Aorta (tissue), 5 donors: Measurements from ENCODE around the gene ALK. TPM values are rescaled to one million over a fixed set of nuclear protein-coding genes. Genes with fewer than 3 reads are reported as not detected.

Experiments used
- ATAC-seq: fragments of 200-7000 bp; cut with Tn5 transposase; one replicate; pipeline ENCODE4 v1.9.1; 2022; ENCODE audit warnings: moderate library complexity; ENCODE audit not compliant: low FRiP score
- DNase-seq, 2 donors: peaks; one replicate each; pipeline ENCODE4 v3.0.0-alpha.2; 2020
- H3K27ac ChIP-seq, 2 donors: one replicate each; pipeline ENCODE4 v1.5.1; 2013; ENCODE audit warnings: low read length in 2 of 2, mild to moderate bottlenecking in 2 of 2, moderate library complexity in 2 of 2, control low read depth in 1 of 2, inconsistent platforms in 1 of 2, low read depth in 1 of 2
- H3K27me3 ChIP-seq, 2 donors: one replicate each; pipeline ENCODE4 v1.6.1; 2013; ENCODE audit warnings: control low read depth in 1 of 2, low read length in 1 of 2, mild to moderate bottlenecking in 1 of 2, moderate library complexity in 1 of 2; ENCODE audit not compliant: insufficient read depth in 2 of 2, control insufficient read depth in 1 of 2
- H3K36me3 ChIP-seq, 2 donors: one replicate each; pipeline ENCODE4 v1.6.1; 2013; ENCODE audit warnings: control low read depth in 1 of 2, low read length in 1 of 2, mild to moderate bottlenecking in 1 of 2; ENCODE audit not compliant: insufficient read depth in 2 of 2, control insufficient read depth in 1 of 2
- H3K4me1 ChIP-seq, 2 donors: one replicate each; pipeline ENCODE4 v1.6.1; 2013; ENCODE audit warnings: low read length in 2 of 2, control low read depth in 1 of 2, mild to moderate bottlenecking in 1 of 2, moderate library complexity in 1 of 2; ENCODE audit not compliant: insufficient read depth in 2 of 2, control insufficient read depth in 1 of 2
- H3K4me3 ChIP-seq, 2 donors: one replicate each; pipeline ENCODE4 v1.5.1; 2013; ENCODE audit warnings: low read length in 2 of 2, control low read depth in 1 of 2, mild to moderate bottlenecking in 1 of 2
- H3K9me3 ChIP-seq: one replicate; pipeline ENCODE4 v1.6.1; 2013; ENCODE audit warnings: mild to moderate bottlenecking, low read length; ENCODE audit not compliant: control insufficient read depth
- WGBS, 2 donors: extraction: QIAGEN DNeasy Blood & Tissue Kit; methylation state at CpG; one replicate each; pipeline ENCODE4 v1.1.7; 2013; 5-methylcytosine and 5-hydroxymethylcytosine counted together
- intact Hi-C, 2 donors: fragments of 100-400 bp; cut with DNase I; formaldehyde crosslinking; loops; one replicate each; pipeline versions ENCODE4 v1.14.2 to v1.15.0; 2022
- polyA plus RNA-seq, 2 donors: library from polyadenylated mRNA; stranded (reverse); fragments of 200-250 nt; gene quantifications; one replicate each; pipeline ENCODE4 v1.2.3, GENCODE V29; 2013
- total RNA-seq, 2 donors: library from RNA; stranded (reverse); fragmentation: NEBNext Ultra II Directional; extraction: Animal tissue kit (Norgen Biotek cat#: 25700); gene quantifications; one replicate each; pipeline ENCODE4 v1.2.1, GENCODE V29; 2021
- donor health status: healthy with polysubstance abuse.
- donor health status: Bipolar disorder and iron deficiency.
- donor health status: DM: no; HTN: no; CAD: no.
- donor health status: DM: no; HTN: no; CAD: no.
- donor health status: DM: yes; HTN: yes; CAD: no.

Gene ALK
- total and polyA plus RNA-seq, 4 donors = 0.13 to 0.30 TPM; not detected in 2

DNA sequence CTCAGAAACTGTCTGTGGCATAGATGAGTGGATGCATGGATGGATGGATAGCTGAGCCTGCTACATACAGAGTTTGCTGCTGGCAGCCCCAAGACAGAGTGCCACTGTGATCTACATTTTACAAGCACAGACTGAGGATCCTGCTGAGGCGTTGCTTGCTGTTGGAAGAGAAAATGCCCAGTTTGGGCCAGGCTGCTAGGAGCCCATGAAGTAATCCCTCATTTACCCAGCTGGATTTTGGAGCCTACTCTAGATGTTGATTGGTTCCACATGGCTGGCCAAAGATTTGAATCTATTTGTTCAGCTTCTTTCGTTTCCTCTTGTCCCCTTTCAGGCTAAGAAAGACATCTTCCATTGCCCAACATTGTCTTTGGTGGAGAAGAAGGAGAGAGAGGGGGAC lies 544.8 kb downstream of the ALK start:
- Histone ChIP-seq H3K9me3 (peaks cover 1% of the 10 kb centered on the region), H3K27ac (no peak overlapping the region), H3K4me3 (no peak overlapping the region), H3K36me3 (no peaks in the 10 kb centered on the region), H3K4me1 (no peaks in the 10 kb centered on the region), H3K27me3 (no peaks in the 10 kb centered on the region)
- intact Hi-C loops = no loop called here
- WGBS, 2 donors = 67 to 76% methylated on average over 2 of the region's 2 CpGs
- DNase-seq (no peak), ATAC-seq (no peak)

DNA sequence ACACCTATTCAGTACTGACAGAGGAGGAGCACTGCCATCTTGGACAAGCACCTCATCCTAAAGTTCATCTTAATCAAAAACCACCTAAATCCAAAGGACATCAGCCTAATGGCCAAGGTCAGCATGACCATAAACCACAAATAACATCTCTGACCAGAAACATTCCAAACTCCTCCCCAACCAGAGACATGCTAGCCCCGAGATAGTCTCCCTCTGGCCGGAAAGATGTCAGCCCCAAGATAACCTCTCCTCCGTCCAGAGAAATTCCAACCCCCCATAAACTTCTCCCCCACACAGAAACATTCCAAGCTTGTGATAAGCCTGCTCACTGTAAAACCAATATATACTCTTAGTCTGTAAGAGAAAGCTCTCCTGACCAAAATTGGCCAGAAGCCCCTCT lies 545.5 kb downstream of the ALK start:
- no peak for ATAC-seq
- WGBS, 2 donors = 36 to 39% methylated on average over 3 of the region's 3 CpGs
- DNase-seq = no peak
- H3K36me3 ChIP-seq = no peaks in the 10 kb centered on the region
- no peaks in the 10 kb centered on the region for H3K9me3 ChIP-seq
- intact Hi-C loops = no loop called here
- no peaks in the 10 kb centered on the region for H3K4me1 ChIP-seq
- H3K27me3 ChIP-seq = no peaks in the 10 kb centered on the region
- no peak overlapping the region for H3K4me3 ChIP-seq
- no peak overlapping the region for H3K27ac ChIP-seq

DNA sequence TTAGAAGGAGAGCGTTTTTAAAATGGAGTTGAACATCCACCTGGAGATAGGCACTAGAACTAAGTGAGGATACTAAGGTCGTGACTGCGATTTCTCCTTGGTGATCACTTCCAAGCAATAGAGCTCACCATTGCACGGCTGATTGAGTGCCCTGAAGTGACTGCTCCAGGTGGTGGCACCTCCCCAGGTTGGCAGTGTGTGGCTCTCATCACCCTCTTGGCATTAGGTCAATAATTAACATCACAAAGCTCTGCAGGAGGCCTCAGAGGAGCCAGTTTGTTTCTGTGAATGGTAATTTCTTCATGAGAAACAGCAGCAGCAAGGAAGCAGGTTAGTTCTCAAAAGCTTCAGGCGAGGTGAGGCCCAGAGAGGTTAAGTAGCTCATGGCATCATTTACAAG lies 546.6 kb downstream of the ALK start:
- Histone ChIP-seq H3K4me1 (no peaks in the 10 kb centered on the region), H3K4me3 (no peak overlapping the region), H3K27ac (no peak overlapping the region), H3K9me3 (no peaks in the 10 kb centered on the region), H3K27me3 (no peaks in the 10 kb centered on the region), H3K36me3 (no peaks in the 10 kb centered on the region)
- no peak for DNase-seq
- intact Hi-C loops = no loop called here
- 76 to 77% methylated on average over 5 of the region's 5 CpGs for WGBS, 2 donors
- no peak for ATAC-seq

GRCh38 chr2:29373870-29374269 lies 547.5 kb downstream of the ALK start:
- Histone ChIP-seq H3K4me3 (no peak overlapping the region), H3K36me3 (no peaks in the 10 kb centered on the region), H3K4me1 (no peaks in the 10 kb centered on the region), H3K27ac (no peak overlapping the region), H3K27me3 (no peaks in the 10 kb centered on the region), H3K9me3 (no peaks in the 10 kb centered on the region)
- ATAC-seq (no peak), DNase-seq (no peak)
- WGBS, 2 donors = 89 to 90% methylated on average over 3 of the region's 3 CpGs
- intact Hi-C loops = no loop called here

- H3K27me3 ChIP-seq = no peaks in the 10 kb centered on the region
- H3K9me3 ChIP-seq = no peaks in the 10 kb centered on the region
- ATAC-seq (no peak), DNase-seq (no peak)
- WGBS, 2 donors = 85 to 90% methylated on average over 2 of the region's 2 CpGs
- no peak overlapping the region for H3K4me3 ChIP-seq
- H3K36me3 ChIP-seq = no peaks in the 10 kb centered on the region
- H3K4me1 ChIP-seq = no peaks in the 10 kb centered on the region
- no peak overlapping the region for H3K27ac ChIP-seq
- intact Hi-C loops = no loop called here
Observed at GRCh38 chr2:29372185-29372584, 549.2 kb downstream of the ALK start.

DNA sequence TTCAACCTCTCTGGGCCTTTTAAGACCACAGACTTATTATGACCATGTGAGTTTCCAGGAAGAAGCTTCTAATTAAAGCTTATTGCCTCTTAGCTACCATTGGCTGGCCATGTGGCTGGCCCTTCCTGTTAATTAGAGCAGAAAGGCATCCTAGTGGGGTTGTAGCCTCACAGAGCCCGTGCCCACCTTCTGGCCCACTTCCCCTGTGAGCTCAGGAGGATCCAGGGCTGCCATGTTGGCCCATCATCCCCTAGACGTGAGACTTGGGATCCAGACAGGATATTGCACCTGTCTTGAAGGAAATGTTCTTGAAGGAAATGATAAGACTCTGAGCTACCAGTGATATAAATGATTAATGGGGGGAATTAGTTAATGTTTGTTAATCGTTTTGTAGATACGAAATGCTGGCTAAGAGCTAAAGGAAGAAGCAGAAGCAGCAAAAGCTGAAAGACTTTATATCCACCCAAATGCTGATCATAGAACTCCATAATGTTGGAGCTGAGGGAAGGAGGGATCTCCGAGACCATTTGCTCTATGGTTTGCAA lies 550.7 kb downstream of the ALK start:
- DNase-seq = no peak
- H3K27ac ChIP-seq = no peak overlapping the region
- H3K9me3 ChIP-seq = no peaks in the 10 kb centered on the region
- H3K36me3 ChIP-seq = no peaks in the 10 kb centered on the region
- WGBS, 2 donors = 60 to 68% methylated on average over 5 of the region's 5 CpGs
- intact Hi-C loops = no loop called here
- no peaks in the 10 kb centered on the region for H3K4me1 ChIP-seq
- no peak for ATAC-seq
- no peak overlapping the region for H3K4me3 ChIP-seq
- H3K27me3 ChIP-seq = no peaks in the 10 kb centered on the region

GRCh38 chr2:29370173-29370572 lies 551.2 kb downstream of the ALK start:
- H3K27ac ChIP-seq = no peak overlapping the region
- no peaks in the 10 kb centered on the region for H3K9me3 ChIP-seq
- intact Hi-C loops = no loop called here
- no peak for ATAC-seq
- H3K27me3 ChIP-seq = no peaks in the 10 kb centered on the region
- no peaks in the 10 kb centered on the region for H3K36me3 ChIP-seq
- H3K4me1 ChIP-seq = no peaks in the 10 kb centered on the region
- 36% methylated on average over 4 of the region's 4 CpGs for WGBS, 2 donors
- DNase-seq = no peak
- no peak overlapping the region for H3K4me3 ChIP-seq

DNA sequence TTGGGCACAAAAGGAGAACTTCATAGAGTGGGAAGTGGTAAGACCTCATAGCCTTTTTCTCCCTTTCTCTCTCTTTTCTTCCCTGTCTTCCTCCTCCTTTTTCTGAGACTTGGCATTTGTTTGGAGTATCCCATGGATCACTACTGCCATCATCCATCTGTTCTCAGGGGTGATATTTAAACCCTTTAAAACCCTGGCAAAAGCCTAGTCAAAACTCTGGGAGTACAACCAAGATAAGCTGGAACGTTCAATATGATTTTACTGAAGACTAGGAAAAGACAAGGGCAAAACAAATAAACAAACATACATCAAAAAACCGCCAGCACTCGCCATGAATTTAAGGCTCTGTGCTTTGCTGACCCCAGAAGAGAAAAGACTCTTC lies 552.7 kb downstream of the ALK start:
- no peak overlapping the region for H3K4me3 ChIP-seq
- no peak for DNase-seq
- H3K36me3 ChIP-seq = no peaks in the 10 kb centered on the region
- H3K27me3 ChIP-seq = no peaks in the 10 kb centered on the region
- H3K27ac ChIP-seq = no peak overlapping the region
- no peak for ATAC-seq
- intact Hi-C loops = no loop called here
- 14 to 17% methylated on average over 3 of the region's 3 CpGs for WGBS, 2 donors
- no peaks in the 10 kb centered on the region for H3K9me3 ChIP-seq
- H3K4me1 ChIP-seq = no peaks in the 10 kb centered on the region

DNA sequence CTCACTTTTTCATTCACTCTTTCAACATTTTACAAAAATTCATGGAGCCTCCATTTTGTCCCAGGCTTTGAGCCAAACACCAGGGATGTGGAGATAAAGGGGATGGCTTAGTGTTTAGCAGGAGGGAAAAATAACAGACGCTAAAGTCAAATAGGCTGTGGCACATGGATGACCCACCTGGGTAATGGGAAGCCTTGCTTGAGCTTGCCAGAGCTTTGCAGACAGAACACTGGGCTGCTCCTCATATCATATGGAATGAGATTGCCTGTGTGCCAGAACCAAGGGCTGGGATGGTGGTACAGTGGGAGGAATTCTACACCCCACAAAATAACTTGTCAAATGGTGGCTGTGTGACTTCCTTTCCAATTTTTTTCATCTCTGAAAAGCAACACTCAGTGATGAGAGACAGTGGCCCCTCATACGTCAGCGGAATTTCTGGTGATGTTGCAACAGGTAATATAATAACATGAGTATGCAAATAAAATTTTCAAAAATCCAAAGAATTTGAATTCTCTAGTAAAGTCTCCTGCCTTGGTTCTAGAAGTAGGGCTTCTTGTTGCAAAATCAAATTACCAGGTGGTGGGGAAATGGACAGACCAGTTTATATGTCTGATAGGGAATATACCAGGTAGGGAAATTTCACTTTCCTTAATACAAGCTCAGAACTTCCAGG lies 553.3 kb downstream of the ALK start:
- ATAC-seq = no peak
- H3K27me3 ChIP-seq = no peaks in the 10 kb centered on the region

More for the DNA sequence above, 553.3 kb downstream of the ALK start:
- Histone ChIP-seq H3K27ac (no peak overlapping the region), H3K36me3 (no peaks in the 10 kb centered on the region), H3K4me3 (no peak overlapping the region), H3K9me3 (no peaks in the 10 kb centered on the region), H3K4me1 (no peaks in the 10 kb centered on the region)
- whole genome bisulfite sequencing, 2 donors = 58% methylated on average over 3 of the region's 3 CpGs
- intact Hi-C loops = no loop called here
- DNase-seq = no peak
